Neural cell (in vitro differentiated cells): ENCODE results near the gene CXorf66. TPM values are rescaled to one million over a fixed set of nuclear protein-coding genes. Genes with fewer than 3 reads are reported as not detected.

Experiments
- H2AFZ ChIP-seq: fragments of 200-600, 300-800 bp; sonication (generic), shearing (Covaris generic); 2 replicates; pipeline ENCODE4 v1.6.0; 2014; ENCODE audit warnings: low read depth, mild to moderate bottlenecking, antibody characterized with exemption, low read length, moderate library complexity
- H3F3A ChIP-seq: fragments of 200-600 bp; shearing (Covaris generic); 2 replicates; pipeline ENCODE4 v1.6.1; 2016; ENCODE audit warnings: mild to moderate bottlenecking, moderate library complexity, mixed read lengths, antibody characterized with exemption, low read length; ENCODE audit not compliant: insufficient read depth, poor library complexity, severe bottlenecking
- H3K27ac ChIP-seq: fragments of 200-600, 300-800 bp; sonication (generic), shearing (Covaris generic); 2 replicates; pipeline ENCODE4 v1.5.1; 2014; ENCODE audit warnings: mild to moderate bottlenecking, low read length, moderate library complexity
- H3K27me3 ChIP-seq: fragments of 300-800, 200-600 bp; sonication (generic), shearing (Covaris generic); 2 replicates; pipeline ENCODE4 v1.6.0; 2014; ENCODE audit warnings: mild to moderate bottlenecking, low read depth, low read length, moderate library complexity; ENCODE audit not compliant: insufficient read depth
- H3K36me3 ChIP-seq: fragments of 300-800, 200-600 bp; sonication (generic), shearing (Covaris generic); 2 replicates; pipeline ENCODE4 v1.5.1; 2014; ENCODE audit warnings: mild to moderate bottlenecking, antibody characterized with exemption, low read length, moderate library complexity; ENCODE audit not compliant: insufficient read depth
- H3K4me2 ChIP-seq: fragments of 300-800, 200-600 bp; sonication (generic), shearing (Covaris generic); 2 replicates; pipeline ENCODE4 v1.6.0; 2014; ENCODE audit warnings: mild to moderate bottlenecking, low read length
- H3K4me3 ChIP-seq: fragments of 300-800, 200-600 bp; sonication (generic), shearing (Covaris generic); 2 replicates; pipeline ENCODE4 v1.5.1; 2014; ENCODE audit warnings: mild to moderate bottlenecking, low read length, moderate library complexity
- H3K79me2 ChIP-seq: fragments of 200-600 bp; shearing (Covaris generic); replicated peaks from 2 replicates; pipeline ENCODE4 v1.6.0; 2014; ENCODE audit warnings: mild to moderate bottlenecking, low read length, moderate library complexity; ENCODE audit not compliant: insufficient read depth
- H3K9ac ChIP-seq: fragments of 300-800, 200-600 bp; sonication (generic), shearing (Covaris generic); 2 replicates; pipeline ENCODE4 v1.6.1; 2016; ENCODE audit warnings: mild to moderate bottlenecking, low read length, mixed read lengths
- H3K9me2 ChIP-seq: fragments of 200-600 bp; shearing (Covaris generic); 2 replicates; pipeline ENCODE4 v1.6.1; 2016; ENCODE audit warnings: mild to moderate bottlenecking, low read length, mixed read lengths; ENCODE audit not compliant: insufficient read depth
- H3K9me3 ChIP-seq: fragments of 200-600, 300-800 bp; sonication (generic), shearing (Covaris generic); 2 replicates; pipeline ENCODE4 v1.6.1; 2016; ENCODE audit warnings: mild to moderate bottlenecking, mixed run types, low read length, moderate library complexity, mixed read lengths
- H4K20me1 ChIP-seq: fragments of 200-600 bp; shearing (Covaris generic); 2 replicates; pipeline ENCODE4 v1.6.1; 2016; ENCODE audit warnings: mild to moderate bottlenecking, mixed run types; ENCODE audit not compliant: insufficient read depth
- CTCF ChIP-seq: fragments of 450-650 bp; IDR thresholded peaks from 2 replicates; pipeline ENCODE4 v1.5.1; 2014; ENCODE audit warnings: antibody characterized with exemption, mild to moderate bottlenecking, moderate library complexity; ENCODE audit not compliant: poor library complexity, severe bottlenecking
- EP300 ChIP-seq: fragments of 450-650 bp; conservative IDR thresholded peaks from 2 replicates; pipeline ENCODE4 v1.6.1; 2014; ENCODE audit warnings: antibody characterized with exemption, mild to moderate bottlenecking, moderate library complexity; ENCODE audit not compliant: poor library complexity, severe bottlenecking
- EZH2 ChIP-seq: fragments of 200-600, 300-800 bp; shearing (Covaris generic), sonication (generic); IDR thresholded peaks from 2 replicates; pipeline ENCODE4 v1.6.1; 2014; ENCODE audit warnings: antibody characterized with exemption, low read length, borderline replicate concordance, mild to moderate bottlenecking; ENCODE audit not compliant: insufficient read depth, poor library complexity, severe bottlenecking
- MXI1 ChIP-seq: fragments of 450-650 bp; conservative IDR thresholded peaks from 2 replicates; pipeline ENCODE4 v1.6.1; 2014; ENCODE audit warnings: antibody characterized with exemption, mild to moderate bottlenecking; ENCODE audit not compliant: poor library complexity, severe bottlenecking
- POLR2AphosphoS5 ChIP-seq: IDR thresholded peaks from 2 replicates; pipeline ENCODE4 v1.6.1; 2012
- RAD21 ChIP-seq: fragments of 450-650 bp; conservative IDR thresholded peaks from 2 replicates; pipeline ENCODE4 v1.6.1; 2014; ENCODE audit warnings: antibody characterized with exemption, mild to moderate bottlenecking, moderate library complexity
- REST ChIP-seq: IDR thresholded peaks from 2 replicates; pipeline ENCODE4 v1.6.1; 2012; ENCODE audit warnings: borderline replicate concordance
- SMC3 ChIP-seq: fragments of 450-650 bp; conservative IDR thresholded peaks from 2 replicates; pipeline ENCODE4 v1.6.1; 2014; ENCODE audit warnings: antibody characterized with exemption, mild to moderate bottlenecking, moderate library complexity; ENCODE audit not compliant: poor library complexity
- TAF1 ChIP-seq: IDR thresholded peaks from 2 replicates; pipeline ENCODE4 v1.6.1; 2012; ENCODE audit warnings: low read depth
- polyA plus RNA-seq: library from polyadenylated mRNA; depleted of rRNA; stranded (reverse); fragments of >200 nt; gene quantifications from 2 replicates; pipeline ENCODE4 v1.2.3, GENCODE V29; 2014

Gene CXorf66
- polyA plus RNA-seq, 1 donor from 2014 or later = not detected

- no peak overlapping the region for H3K9ac ChIP-seq
- H3K4me2 ChIP-seq = no peak overlapping the region
- H3K27me3 ChIP-seq = no peaks in the 10 kb centered on the region
- no peak overlapping the region for H3K4me3 ChIP-seq
- TF ChIP-seq POLR2AphosphoS5 = no peak
- TF ChIP-seq REST = no peak
- no peak for TF ChIP-seq TAF1
- no peak for TF ChIP-seq SMC3
- TF ChIP-seq RAD21 = no peak
- TF ChIP-seq EP300 = no peak
- TF ChIP-seq MXI1 = no peak
- TF ChIP-seq EZH2 = no peak
- no peak for TF ChIP-seq CTCF
- no peak overlapping the region for H3K27ac ChIP-seq
- H3K9me2 ChIP-seq = no peaks in the 10 kb centered on the region
- H3F3A ChIP-seq = no peaks in the 10 kb centered on the region
- no peak overlapping the region for H2AFZ ChIP-seq
- no peaks in the 10 kb centered on the region for H4K20me1 ChIP-seq
- no peaks in the 10 kb centered on the region for H3K36me3 ChIP-seq
- H3K9me3 ChIP-seq = no peaks in the 10 kb centered on the region
- H3K79me2 ChIP-seq = no peaks in the 10 kb centered on the region
Measured at GRCh38 chrX:139972113-139972512, 6.8 kb upstream of the CXorf66 start.

DNA sequence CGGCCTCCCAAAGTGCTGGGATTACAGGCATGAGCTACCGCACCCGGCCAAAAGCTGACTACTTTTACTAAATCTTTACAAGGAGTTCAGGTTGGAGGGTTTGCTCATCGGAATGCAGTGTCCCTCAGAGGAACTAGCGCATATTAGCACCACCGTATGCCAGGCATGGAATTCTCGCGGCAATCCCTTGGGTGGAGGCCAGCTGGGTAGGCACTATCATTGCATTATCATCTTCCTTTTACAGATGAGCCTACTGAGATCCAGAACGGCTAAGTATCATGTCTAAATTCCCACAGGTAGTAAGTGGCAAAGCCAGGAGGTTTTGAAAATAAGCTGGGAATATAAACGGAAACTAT lies 6.1 kb upstream of the CXorf66 start:
- Histone ChIP-seq H3K36me3 (no peaks in the 10 kb centered on the region), H3K79me2 (no peaks in the 10 kb centered on the region), H4K20me1 (no peaks in the 10 kb centered on the region), H3K27me3 (no peaks in the 10 kb centered on the region), H3K9me3 (no peaks in the 10 kb centered on the region), H2AFZ (no peak overlapping the region), H3K27ac (no peak overlapping the region), H3K9me2 (no peaks in the 10 kb centered on the region), H3F3A (no peaks in the 10 kb centered on the region), H3K9ac (no peak overlapping the region), H3K4me3 (no peak overlapping the region), H3K4me2 (no peak overlapping the region)
- TF ChIP-seq POLR2AphosphoS5 (no peak), MXI1 (no peak), CTCF (no peak), REST (no peak), EZH2 (no peak), SMC3 (no peak), EP300 (no peak), TAF1 (no peak), RAD21 (no peak)
